Ectodermal cell (in vitro differentiated cells): ENCODE data around the gene ZNF611.
"Not testable (repeated sequence)": the region's sequence is repeated elsewhere in the genome, so short reads cannot be mapped to it uniquely, and the experiment has no call there.

Experiments
- H3K27ac ChIP-seq: 2 replicates; pipeline ENCODE4 v1.7.0; 2013; ENCODE audit warnings: mild to moderate bottlenecking, low read depth, low read length; ENCODE audit not compliant: insufficient read depth, poor library complexity, severe bottlenecking
- H3K27me3 ChIP-seq: 2 replicates; pipeline ENCODE4 v1.7.0; 2013; ENCODE audit warnings: mild to moderate bottlenecking, low read length; ENCODE audit not compliant: insufficient read depth, control insufficient read depth, poor library complexity, severe bottlenecking
- H3K36me3 ChIP-seq: one replicate; pipeline ENCODE4 v1.7.0; 2013; ENCODE audit warnings: low read length; ENCODE audit not compliant: control insufficient read depth, insufficient read depth
- H3K4me1 ChIP-seq: one replicate; pipeline ENCODE4 v1.7.0; 2013; ENCODE audit warnings: low read length; ENCODE audit not compliant: control insufficient read depth, insufficient read depth
- H3K4me3 ChIP-seq: 2 replicates; pipeline ENCODE4 v1.7.0; 2013; ENCODE audit warnings: low read depth, low read length, control low read depth; ENCODE audit not compliant: insufficient read depth
- H3K9me3 ChIP-seq: 2 replicates; pipeline ENCODE4 v1.7.0; 2013; ENCODE audit warnings: mild to moderate bottlenecking, low read length, moderate library complexity; ENCODE audit not compliant: control insufficient read depth
- WGBS, 2 experiments: methylation state at CpG; one replicate each; pipeline ENCODE4 v1.1.7; 2013; ENCODE audit warnings: missing lambda C conversion rate in 2 of 2; 5-methylcytosine and 5-hydroxymethylcytosine counted together

ZNF611 gene

DNA sequence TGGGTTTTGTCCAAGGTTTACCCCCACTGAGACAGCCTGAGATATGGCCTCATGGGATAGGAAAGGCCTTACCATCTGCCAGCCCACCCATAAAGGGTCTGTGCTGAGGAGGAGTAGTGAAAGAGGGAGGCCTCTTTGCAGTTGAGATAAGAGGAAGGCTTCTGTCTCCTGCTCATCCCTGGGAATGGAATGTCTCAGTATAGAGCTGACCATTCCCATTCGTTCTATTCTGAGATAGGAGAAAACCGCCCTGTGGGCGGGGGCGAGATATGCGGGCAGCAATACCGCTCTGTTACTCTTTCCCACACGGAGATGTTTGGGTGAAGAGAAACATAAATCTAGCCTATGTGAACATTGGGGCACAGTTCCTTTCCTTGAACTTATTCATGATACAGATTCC is 6.5 kb upstream of the ZNF611 start:
- H3K4me3 ChIP-seq, H3K27me3 ChIP-seq, H3K9me3 ChIP-seq, H3K27ac ChIP-seq, H3K36me3 ChIP-seq: not testable (repeated sequence)
- 79% methylated on average over 7 of the region's 7 CpGs for WGBS, 2 experiments
- peaks cover 11% of the 10 kb centered on the region for H3K4me1 ChIP-seq

DNA sequence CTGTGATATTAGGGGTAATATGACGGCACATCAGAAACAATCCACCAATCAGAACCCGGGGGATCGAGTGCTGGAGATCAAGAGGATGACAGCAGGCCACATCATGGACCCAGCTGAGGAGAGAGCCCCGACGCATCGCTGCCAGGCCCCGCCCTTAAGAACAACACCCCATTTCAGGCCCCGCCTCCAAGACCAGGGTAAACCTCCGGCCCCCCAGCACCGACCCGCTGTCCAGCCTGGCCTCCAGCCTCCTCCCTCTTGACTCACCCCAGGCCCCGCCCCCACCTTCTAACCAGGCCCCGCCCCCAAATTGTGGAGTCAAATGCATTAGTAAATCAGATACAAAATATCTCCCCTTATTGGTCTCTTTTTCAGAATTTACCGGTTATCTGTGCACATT is 4.7 kb upstream of the ZNF611 start:
- peaks cover 11% of the 10 kb centered on the region for H3K4me1 ChIP-seq
- H3K9me3 ChIP-seq = no peaks in the 10 kb centered on the region
- H3K36me3 ChIP-seq = no peaks in the 10 kb centered on the region
- H3K4me3 ChIP-seq = no peak overlapping the region
- no peak overlapping the region for H3K27ac ChIP-seq
- H3K27me3 ChIP-seq = no peaks in the 10 kb centered on the region
- WGBS, 2 experiments = 93 to 95% methylated on average over 13 of the region's 14 CpGs

GRCh38 chr19:52735734-52736133 is 890 bp upstream of the ZNF611 start:
- Histone ChIP-seq H3K27ac (peak overlapping the region; percentile 92), H3K4me1 (no peaks in the 10 kb centered on the region), H3K9me3 (no peaks in the 10 kb centered on the region), H3K36me3 (no peaks in the 10 kb centered on the region), H3K27me3 (no peaks in the 10 kb centered on the region), H3K4me3 (no peak overlapping the region)
- WGBS, 2 experiments = 17 to 18% methylated on average over 15 to 18 of the region's 18 CpGs

GRCh38 chr19:52734331-52734892 is 432 bp downstream of the ZNF611 start:
- 0 to 1% methylated on average over 38 to 39 of the region's 39 CpGs for WGBS, 2 experiments
- H3K4me3 ChIP-seq = peak overlapping the region; percentile 82

DNA sequence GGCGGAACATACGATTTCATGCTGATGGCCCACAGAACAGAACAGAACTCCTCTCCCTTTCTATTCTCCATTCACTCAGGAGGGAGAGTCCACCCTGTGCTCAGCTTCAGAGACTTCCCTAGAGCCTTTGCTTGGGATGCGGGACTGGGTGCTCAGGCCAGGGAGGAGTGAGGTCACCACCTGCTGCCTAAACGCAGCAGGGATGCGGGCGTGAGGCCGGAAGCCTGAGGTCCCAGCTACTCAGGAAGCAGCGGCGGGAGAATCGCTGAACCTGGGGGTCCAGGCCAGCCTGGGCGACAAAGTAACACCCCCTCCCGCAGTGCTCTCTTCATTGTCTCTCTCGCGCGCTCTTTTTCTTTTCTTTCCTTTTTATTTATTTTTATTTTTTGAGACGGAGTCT is 8.8 kb downstream of the ZNF611 start:
- not testable (repeated sequence) for H3K27ac ChIP-seq, H3K36me3 ChIP-seq, H3K27me3 ChIP-seq, H3K4me3 ChIP-seq, H3K4me1 ChIP-seq, H3K9me3 ChIP-seq
- WGBS, 2 experiments = 91% methylated on average over 15 to 16 of the region's 16 CpGs

More at GRCh38 chr19:52734331-52734892, 432 bp downstream of the ZNF611 start:
- Histone ChIP-seq H3K9me3 (no peaks in the 10 kb centered on the region), H3K36me3 (no peaks in the 10 kb centered on the region), H3K27ac (no peak overlapping the region), H3K4me1 (no peaks in the 10 kb centered on the region), H3K27me3 (no peaks in the 10 kb centered on the region)

DNA sequence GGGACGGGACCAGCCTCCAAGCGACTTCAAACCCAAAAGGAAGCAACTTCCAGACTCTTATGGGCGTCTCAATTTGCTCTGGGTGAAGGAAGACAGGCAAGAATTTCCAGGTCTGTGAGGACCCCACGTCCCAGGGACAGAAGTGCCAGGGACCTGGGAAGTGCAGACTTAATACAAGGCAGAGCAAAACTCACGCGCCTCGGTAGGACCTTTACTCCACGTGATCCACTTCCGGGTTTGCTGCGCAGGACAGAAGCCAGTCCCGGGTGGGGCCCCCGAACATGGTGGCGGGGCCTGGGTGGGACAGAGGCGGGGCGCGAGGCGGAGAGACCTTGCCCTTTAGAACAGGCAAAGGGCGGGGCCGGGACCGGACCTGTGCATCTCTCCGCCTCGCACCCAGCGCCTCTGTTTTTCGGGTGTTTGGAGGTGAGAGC is 9.3 kb downstream of the ZNF611 start:
- Histone ChIP-seq H3K27ac (no peak overlapping the region), H3K9me3 (no peaks in the 10 kb centered on the region), H3K4me3 (no peak overlapping the region), H3K36me3 (peaks cover 8% of the 10 kb centered on the region), H3K4me1 (no peaks in the 10 kb centered on the region), H3K27me3 (no peaks in the 10 kb centered on the region)
- WGBS, 2 experiments = 96% methylated on average over 24 of the region's 24 CpGs

- peak overlapping the region; percentile 44 for H3K27ac ChIP-seq
- H3K4me1 ChIP-seq = no peaks in the 10 kb centered on the region
- H3K36me3 ChIP-seq = peaks cover 9% of the 10 kb centered on the region
- H3K4me3 ChIP-seq = no peak overlapping the region
- 94 to 96% methylated on average over 23 of the region's 23 CpGs for WGBS, 2 experiments
- H3K27me3 ChIP-seq = no peaks in the 10 kb centered on the region
- H3K9me3 ChIP-seq = no peaks in the 10 kb centered on the region
These were observed 9.9 kb downstream of the ZNF611 start for GRCh38 chr19:52724701-52725514.

GRCh38 chr19:52723907-52724598 is 10.8 kb downstream of the ZNF611 start:
- H3K4me1 ChIP-seq, H3K36me3 ChIP-seq, H3K27ac ChIP-seq, H3K9me3 ChIP-seq, H3K4me3 ChIP-seq, H3K27me3 ChIP-seq: not testable (repeated sequence)
- WGBS, 2 experiments = 91 to 92% methylated on average over 9 of the region's 9 CpGs

DNA sequence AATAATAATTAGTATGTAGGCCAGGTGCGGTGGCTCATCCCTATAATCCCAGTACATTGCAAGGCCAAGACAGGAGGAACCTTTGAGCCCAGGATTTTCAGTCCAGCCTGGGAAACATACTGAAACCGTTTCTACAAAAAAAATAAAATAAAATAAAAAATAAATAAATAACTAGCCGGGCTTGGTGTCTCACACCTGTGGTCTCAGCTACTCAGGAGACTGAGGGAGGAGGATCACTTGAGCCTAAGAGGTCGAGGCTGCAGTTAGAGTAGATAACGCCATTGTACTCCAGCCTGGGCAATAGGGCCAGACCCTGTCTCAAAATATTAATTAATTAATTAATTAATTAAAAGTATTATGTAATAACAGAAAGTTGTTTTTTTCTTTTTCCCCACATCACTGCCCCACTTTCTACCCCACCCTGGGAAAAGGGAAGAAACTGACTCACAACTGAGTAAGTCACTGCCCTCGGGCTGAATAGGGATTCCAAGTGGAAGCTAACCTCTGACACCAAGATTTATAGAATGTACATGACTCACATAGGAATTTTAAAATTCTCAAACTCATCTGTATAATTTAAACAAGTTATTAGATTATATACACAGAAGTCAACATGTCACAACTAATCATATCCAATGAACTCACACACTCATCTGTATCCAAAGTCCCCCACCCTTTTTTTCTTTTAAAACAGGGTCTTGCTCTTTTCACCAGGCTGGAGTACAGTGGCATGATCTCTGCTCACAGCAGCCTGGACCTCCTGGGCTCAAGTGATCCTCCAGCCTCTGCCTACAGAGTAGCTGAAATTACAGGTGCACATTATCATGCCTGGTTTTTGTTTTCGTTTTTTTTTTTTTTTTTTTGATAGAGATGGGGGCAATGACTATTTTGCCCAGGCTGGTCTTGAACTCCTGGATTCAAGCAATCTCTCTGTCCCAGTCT is 12.5 kb downstream of the ZNF611 start:
- no peak overlapping the region for H3K27ac ChIP-seq
- H3K4me3 ChIP-seq = no peak overlapping the region
- H3K4me1 ChIP-seq = no peaks in the 10 kb centered on the region
- no peaks in the 10 kb centered on the region for H3K27me3 ChIP-seq
- 85 to 89% methylated on average over 5 of the region's 7 CpGs for WGBS, 2 experiments
- peaks cover 9% of the 10 kb centered on the region for H3K36me3 ChIP-seq
- no peaks in the 10 kb centered on the region for H3K9me3 ChIP-seq
